Measurements from ENCODE around the gene NEBL.

DNA sequence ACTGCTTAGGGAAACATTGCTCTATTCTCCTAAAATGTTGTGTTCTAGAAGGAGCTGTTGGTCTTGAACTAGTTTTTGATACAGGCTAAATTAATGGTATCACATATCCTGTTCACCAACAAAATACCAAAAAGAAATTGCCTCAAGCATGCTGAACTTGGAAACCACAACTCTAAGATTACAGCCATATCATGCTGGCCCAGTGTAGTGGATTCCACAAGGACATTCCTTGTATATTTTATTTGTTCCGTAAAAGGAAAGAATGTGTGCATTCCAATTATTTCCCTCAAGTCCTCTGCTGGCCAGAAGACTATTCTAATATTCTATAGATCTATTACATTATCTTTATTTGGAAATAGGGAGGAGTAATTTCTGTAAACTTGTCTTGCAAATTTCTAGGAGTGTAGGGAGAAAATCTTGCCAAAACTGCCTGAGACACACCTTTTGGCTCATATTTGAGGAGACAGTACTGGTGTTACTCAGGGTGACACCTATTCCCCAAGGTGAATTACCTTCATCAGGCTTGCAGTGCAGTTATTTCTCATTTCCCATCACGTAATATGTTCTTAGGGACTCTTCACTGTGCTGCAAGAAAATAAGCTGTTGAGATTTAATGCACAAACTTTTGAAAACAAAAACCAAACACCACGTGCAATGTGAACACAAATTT lies 1.9 kb upstream of the NEBL start:
- TF ChIP-seq, protein P1, sequence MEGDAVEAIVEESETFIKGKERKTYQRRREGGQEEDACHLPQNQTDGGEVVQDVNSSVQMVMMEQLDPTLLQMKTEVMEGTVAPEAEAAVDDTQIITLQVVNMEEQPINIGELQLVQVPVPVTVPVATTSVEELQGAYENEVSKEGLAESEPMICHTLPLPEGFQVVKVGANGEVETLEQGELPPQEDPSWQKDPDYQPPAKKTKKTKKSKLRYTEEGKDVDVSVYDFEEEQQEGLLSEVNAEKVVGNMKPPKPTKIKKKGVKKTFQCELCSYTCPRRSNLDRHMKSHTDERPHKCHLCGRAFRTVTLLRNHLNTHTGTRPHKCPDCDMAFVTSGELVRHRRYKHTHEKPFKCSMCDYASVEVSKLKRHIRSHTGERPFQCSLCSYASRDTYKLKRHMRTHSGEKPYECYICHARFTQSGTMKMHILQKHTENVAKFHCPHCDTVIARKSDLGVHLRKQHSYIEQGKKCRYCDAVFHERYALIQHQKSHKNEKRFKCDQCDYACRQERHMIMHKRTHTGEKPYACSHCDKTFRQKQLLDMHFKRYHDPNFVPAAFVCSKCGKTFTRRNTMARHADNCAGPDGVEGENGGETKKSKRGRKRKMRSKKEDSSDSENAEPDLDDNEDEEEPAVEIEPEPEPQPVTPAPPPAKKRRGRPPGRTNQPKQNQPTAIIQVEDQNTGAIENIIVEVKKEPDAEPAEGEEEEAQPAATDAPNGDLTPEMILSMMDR (conservative IDR thresholded peaks at IDR 0.05): no peak
- no peak for TF ChIP-seq ZFX (IDR thresholded peaks at IDR 0.05)
